ENCODE data around the gene CHAF1A.

The CHAF1A gene

DNA sequence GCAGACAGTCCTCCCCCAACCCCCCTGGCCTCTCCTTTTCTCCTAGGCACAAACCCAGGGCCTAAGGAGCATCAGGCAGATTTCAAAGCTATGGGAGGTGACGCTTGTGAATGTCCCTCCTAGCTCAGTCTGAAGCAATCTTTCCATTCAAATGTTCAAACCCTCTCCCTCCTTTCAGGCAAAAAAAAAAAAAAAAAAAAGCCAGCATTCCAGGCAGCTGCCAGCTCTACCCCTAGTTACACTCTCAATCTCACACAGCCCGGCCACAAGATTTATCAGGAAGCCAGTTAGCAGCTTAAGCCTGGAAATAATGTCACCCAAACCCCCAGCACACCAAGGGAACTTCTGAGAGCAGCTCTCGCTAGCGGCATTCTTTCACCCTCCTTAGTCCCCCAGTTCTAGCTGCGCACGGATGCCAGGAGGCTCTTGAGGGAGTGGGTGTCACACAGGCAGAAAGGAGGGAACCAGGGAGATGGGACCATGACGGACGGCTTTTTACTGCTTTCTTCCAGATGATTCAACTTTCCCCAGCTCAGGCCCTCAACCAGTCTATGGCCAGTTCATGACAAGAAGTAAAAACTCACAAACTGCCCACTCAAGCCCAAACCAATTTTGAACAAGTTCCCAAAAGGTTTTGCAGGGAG lies 8.4 kb upstream of the CHAF1A start:
- H3K27ac ChIP-seq: no peak overlapping the region
- no peak for TF ChIP-seq ZFX (IDR thresholded peaks at IDR 0.05; ENCODE audit: borderline replicate concordance)
- TF ChIP-seq, protein P1, sequence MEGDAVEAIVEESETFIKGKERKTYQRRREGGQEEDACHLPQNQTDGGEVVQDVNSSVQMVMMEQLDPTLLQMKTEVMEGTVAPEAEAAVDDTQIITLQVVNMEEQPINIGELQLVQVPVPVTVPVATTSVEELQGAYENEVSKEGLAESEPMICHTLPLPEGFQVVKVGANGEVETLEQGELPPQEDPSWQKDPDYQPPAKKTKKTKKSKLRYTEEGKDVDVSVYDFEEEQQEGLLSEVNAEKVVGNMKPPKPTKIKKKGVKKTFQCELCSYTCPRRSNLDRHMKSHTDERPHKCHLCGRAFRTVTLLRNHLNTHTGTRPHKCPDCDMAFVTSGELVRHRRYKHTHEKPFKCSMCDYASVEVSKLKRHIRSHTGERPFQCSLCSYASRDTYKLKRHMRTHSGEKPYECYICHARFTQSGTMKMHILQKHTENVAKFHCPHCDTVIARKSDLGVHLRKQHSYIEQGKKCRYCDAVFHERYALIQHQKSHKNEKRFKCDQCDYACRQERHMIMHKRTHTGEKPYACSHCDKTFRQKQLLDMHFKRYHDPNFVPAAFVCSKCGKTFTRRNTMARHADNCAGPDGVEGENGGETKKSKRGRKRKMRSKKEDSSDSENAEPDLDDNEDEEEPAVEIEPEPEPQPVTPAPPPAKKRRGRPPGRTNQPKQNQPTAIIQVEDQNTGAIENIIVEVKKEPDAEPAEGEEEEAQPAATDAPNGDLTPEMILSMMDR (IDR thresholded peaks at IDR 0.05): no peak

DNA sequence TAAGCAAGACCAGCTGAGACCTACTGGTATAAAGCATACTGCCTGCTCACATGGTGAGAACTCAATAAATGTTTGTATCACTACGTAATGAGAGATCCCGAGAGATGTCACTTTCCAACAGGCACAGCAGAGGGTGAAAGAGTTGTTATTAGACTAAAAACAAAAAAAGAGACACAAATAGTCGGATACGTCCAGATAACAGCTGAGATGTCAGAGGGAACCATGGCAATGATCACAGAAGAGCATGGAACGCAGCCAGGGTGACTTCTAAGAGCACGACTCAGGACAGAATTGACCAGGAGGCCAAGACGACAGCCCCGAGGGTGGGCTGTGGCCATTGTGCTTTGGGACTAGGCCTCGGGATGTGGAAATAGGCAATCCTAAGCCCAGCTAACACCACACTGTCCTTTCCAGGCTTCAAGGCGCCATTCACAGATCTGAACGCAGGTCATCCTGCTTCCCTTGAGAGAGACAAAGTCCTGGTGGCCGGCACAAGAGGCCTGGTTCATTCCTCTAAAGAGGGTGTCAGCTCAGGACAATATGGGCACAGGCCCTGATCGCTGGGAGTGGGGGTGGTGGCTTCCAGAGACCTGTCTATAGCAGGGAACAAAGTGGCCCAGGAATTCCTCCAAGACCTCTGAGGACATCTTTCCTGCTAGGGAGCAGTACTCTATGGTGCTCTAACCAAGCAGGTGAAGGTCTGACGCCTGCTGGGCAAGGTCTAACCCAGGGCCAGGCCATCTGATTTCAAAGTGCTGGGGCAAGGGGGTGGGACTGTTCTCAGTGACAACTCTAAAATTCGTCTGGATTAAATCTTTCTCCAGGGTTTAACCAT lies 5.3 kb upstream of the CHAF1A start:
- TF ChIP-seq ZFX (IDR thresholded peaks at IDR 0.05; ENCODE audit: borderline replicate concordance): no peak
- TF ChIP-seq, protein P1 (IDR thresholded peaks at IDR 0.05): no peak
- no peak overlapping the region for H3K27ac ChIP-seq

DNA sequence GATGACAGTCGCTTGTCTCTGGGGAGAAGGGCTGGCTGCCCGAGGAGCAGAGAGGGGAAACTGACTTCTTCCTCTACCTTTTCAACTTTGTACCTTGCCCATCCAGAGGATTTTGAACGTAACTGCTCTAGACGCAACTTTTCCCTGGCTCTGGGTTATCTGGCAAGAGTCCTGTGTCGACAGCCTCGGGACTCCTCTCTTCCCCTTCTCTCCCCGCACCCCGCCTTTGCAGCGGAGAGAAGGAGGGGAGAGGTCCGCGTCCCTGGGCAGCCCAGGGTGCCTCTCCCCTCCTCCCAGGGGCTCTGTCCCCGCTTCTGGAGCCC lies 2.7 kb upstream of the CHAF1A start:
- H3K27ac ChIP-seq: peak overlapping the region; percentile 83
- TF ChIP-seq, protein P1 (IDR thresholded peaks at IDR 0.05): no peak
- no peak for TF ChIP-seq ZFX (IDR thresholded peaks at IDR 0.05; ENCODE audit: borderline replicate concordance)

DNA sequence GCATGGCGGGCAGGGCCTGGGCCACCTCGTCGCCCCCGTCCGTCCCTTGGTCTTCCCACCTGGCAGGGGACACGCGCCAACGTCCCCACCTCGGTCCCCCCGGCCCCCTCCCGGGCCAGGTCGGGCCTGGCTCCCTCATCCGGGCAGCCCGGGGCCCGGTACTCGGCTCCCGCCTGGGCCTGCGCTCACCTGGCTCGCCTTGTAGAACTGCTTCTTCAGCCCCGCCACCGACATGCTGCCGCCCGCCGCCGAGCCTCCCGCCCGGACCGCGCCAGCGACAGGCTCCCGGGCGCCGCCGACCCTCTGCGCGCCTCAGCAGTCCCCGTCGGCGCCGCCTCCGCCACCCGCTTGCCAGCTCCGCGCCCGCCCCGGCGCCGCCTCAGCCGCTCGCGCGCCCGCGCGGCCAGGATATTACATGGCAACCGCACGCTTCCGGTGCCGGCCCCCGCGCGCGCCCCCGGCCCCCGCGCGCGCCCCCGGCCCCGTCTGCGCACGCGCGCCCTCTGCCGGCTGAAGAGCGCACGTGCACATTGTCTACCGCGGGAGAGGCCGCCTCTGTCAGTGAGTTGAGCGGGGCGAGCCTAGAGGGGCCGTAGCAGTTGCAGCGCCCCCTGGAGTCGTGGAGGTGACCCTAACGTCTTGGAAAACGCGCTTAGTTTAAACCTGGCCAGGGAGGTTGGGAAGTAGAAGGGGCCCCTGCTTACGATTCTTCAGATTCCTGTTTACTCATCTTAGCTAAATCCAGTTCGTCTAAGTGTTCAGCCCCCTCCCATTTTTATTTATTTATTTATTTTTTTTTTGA lies 2.1 kb upstream of the CHAF1A start, which contains the start of gene SH3GL1:
Gene SH3GL1 (minus strand): TSS at position 413 of the 802 bp plus-strand sequence. CDS start 179 bp downstream, at position 234.
- peak within 1 kb of the TSS; percentile 83 for H3K27ac ChIP-seq

DNA sequence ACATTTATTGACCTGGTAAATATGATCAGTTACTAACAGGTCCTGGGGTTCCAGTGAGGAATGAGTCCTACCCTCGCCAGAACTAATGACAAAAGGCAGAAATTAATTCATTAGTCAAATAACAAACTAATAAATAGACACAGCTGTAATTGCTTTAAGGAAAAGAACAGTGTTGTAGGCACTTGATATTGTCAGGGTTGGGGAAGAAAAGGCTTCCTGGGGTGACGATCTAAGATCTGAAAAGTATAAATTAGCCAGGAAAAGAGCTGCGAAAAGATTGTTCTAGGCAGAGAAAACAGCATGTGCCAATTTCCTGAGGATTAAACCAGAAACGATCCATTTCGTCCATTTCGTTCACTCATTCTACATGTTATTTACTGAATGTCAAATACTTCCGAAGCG lies 670 bp upstream of the CHAF1A start:
- H3K27ac ChIP-seq: peak overlapping the region; percentile 83
- no peak for TF ChIP-seq ZFX (IDR thresholded peaks at IDR 0.05; ENCODE audit: borderline replicate concordance)

More for the DNA sequence above, 2.1 kb upstream of the CHAF1A start, which contains the start of gene SH3GL1:
- TF ChIP-seq, protein P1 (IDR thresholded peaks at IDR 0.05): peak; percentile 100
- TF ChIP-seq ZFX (IDR thresholded peaks at IDR 0.05; ENCODE audit: borderline replicate concordance): no peak

DNA sequence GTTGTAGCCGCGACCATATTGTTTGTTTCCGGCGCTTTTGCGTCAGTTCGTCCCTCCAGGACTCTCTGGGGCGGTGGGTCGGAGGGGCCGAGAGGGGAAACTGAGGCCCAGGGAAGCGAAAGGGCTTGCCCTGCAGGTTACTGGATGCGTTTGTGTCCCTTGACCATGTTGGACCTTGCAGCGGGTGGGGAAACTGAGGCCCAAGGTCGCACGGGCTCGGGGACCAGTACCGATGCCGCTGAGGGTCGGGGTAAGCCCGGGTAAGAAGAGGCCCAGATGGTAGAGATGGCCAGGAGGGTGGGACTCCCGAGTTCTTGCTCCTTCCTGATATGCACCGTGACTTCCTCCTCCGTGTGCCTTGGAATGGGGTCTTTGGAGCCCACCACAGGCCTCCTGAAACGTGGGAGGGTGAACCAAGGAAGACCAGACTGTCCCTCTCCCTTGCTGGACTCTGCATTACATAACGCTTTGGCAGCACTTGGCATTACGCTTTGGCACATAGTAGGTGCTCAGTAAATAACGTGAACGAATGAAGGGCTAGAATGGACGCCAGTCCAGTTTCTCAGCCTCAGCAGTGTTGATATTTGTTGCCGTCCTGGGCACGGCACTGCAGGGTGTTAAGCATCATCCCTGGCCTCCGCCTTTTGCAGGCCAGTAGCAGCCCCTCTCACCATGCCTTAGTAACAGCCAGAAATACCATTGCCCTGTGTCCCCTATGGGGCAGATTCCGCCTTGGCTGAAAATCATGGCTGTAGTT lies 743 bp downstream of the CHAF1A start:
- TF ChIP-seq, protein P1 (IDR thresholded peaks at IDR 0.05): no peak
- TF ChIP-seq ZFX (IDR thresholded peaks at IDR 0.05; ENCODE audit: borderline replicate concordance): no peak
- H3K27ac ChIP-seq: peak overlapping the region; percentile 83

DNA sequence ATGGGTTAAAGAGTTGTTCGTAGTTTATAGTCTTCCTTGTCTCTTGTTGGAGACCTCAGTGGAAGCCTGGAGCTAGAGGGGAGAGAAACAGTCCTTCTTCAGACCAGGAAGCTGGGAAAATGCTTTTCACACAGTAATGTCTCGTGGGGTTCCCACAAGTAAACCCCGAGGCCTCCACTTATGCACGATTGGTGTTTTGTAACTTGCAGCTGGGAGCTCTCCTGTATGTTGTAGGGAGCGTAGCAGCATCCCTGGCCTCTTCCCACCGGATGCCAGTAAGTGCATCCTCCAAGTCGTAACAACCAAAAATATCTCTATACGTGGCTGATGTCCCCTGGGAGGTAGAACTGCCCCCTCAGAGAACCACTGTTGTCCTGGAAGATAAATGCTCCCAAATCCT lies 3.5 kb downstream of the CHAF1A start:
- TF ChIP-seq ZFX (IDR thresholded peaks at IDR 0.05; ENCODE audit: borderline replicate concordance): no peak
- TF ChIP-seq, protein P1 (IDR thresholded peaks at IDR 0.05): no peak
- 0 out of 2 replicates have a peak overlapping the region, but pooled peaks have one; percentile 26 for H3K27ac ChIP-seq

Data from 22Rv1 (cell line).